ENCODE results near the gene ARMH3. TPM values are rescaled to one million over a fixed set of nuclear protein-coding genes. Genes with fewer than 3 reads are reported as not detected.

The ARMH3 gene
- total RNA-seq, 1 donor from 2014 or later = 18.1 TPM

GRCh38 chr10:101814466-101815071 is 241.4 kb downstream of the ARMH3 start:
- peak overlapping the region; percentile 67 for H3K27ac Mint-ChIP-seq (ENCODE audit: unreplicated experiment)

GRCh38 chr10:101812606-101813005 is 243.4 kb downstream of the ARMH3 start:
- DNase-seq (ENCODE audit: low spot score) = no peak
- H3K9me3 Mint-ChIP-seq (ENCODE audit: low read depth) = no peaks in the 10 kb centered on the region
- no peak for TF ChIP-seq CTCF (IDR thresholded peaks at IDR 0.05)
- no peak overlapping the region for H3K4me3 Mint-ChIP-seq (ENCODE audit: unreplicated experiment)
- H3K27me3 Mint-ChIP-seq (ENCODE audit: low read depth) = no peaks in the 10 kb centered on the region
- H3K4me1 Mint-ChIP-seq (ENCODE audit: low read depth) = peaks cover 47% of the 10 kb centered on the region
- peak overlapping the region; percentile 78 for H3K27ac Mint-ChIP-seq (ENCODE audit: unreplicated experiment)
- H3K36me3 Mint-ChIP-seq (ENCODE audit: low read depth) = peaks cover 5% of the 10 kb centered on the region

More at GRCh38 chr10:101814466-101815071, 241.4 kb downstream of the ARMH3 start:
- Mint-ChIP-seq H3K4me1 (ENCODE audit: low read depth) (peaks cover 55% of the 10 kb centered on the region), H3K36me3 (ENCODE audit: low read depth) (peaks cover 4% of the 10 kb centered on the region), H3K9me3 (ENCODE audit: low read depth) (no peaks in the 10 kb centered on the region), H3K4me3 (ENCODE audit: unreplicated experiment) (peak overlapping the region; percentile 97), H3K27me3 (ENCODE audit: low read depth) (no peaks in the 10 kb centered on the region)
- no peak for DNase-seq (ENCODE audit: low spot score)
- no peak for TF ChIP-seq CTCF (IDR thresholded peaks at IDR 0.05)

- H3K4me3 Mint-ChIP-seq (ENCODE audit: unreplicated experiment) = no peak overlapping the region
- TF ChIP-seq CTCF (IDR thresholded peaks at IDR 0.05) = no peak
- no peak for DNase-seq (ENCODE audit: low spot score)
- no peaks in the 10 kb centered on the region for H3K9me3 Mint-ChIP-seq (ENCODE audit: low read depth)
- no peak overlapping the region for H3K27ac Mint-ChIP-seq (ENCODE audit: unreplicated experiment)
- H3K36me3 Mint-ChIP-seq (ENCODE audit: low read depth) = peaks cover 24% of the 10 kb centered on the region
- H3K27me3 Mint-ChIP-seq (ENCODE audit: low read depth) = no peaks in the 10 kb centered on the region
- peaks cover 16% of the 10 kb centered on the region for H3K4me1 Mint-ChIP-seq (ENCODE audit: low read depth)
Measured at GRCh38 chr10:101807158-101807557, 248.8 kb downstream of the ARMH3 start.

GRCh38 chr10:101803511-101803910 is 252.5 kb downstream of the ARMH3 start:
- H3K27me3 Mint-ChIP-seq (ENCODE audit: low read depth) = no peaks in the 10 kb centered on the region
- DNase-seq (ENCODE audit: low spot score) = no peak
- H3K9me3 Mint-ChIP-seq (ENCODE audit: low read depth) = no peaks in the 10 kb centered on the region
- H3K27ac Mint-ChIP-seq (ENCODE audit: unreplicated experiment) = no peak overlapping the region
- no peak overlapping the region for H3K4me3 Mint-ChIP-seq (ENCODE audit: unreplicated experiment)
- peaks cover 8% of the 10 kb centered on the region for H3K4me1 Mint-ChIP-seq (ENCODE audit: low read depth)
- peaks cover 41% of the 10 kb centered on the region for H3K36me3 Mint-ChIP-seq (ENCODE audit: low read depth)
- no peak for TF ChIP-seq CTCF (IDR thresholded peaks at IDR 0.05)

- peaks cover 54% of the 10 kb centered on the region for H3K36me3 Mint-ChIP-seq (ENCODE audit: low read depth)
- no peak for TF ChIP-seq CTCF (IDR thresholded peaks at IDR 0.05)
- no peak overlapping the region for H3K4me3 Mint-ChIP-seq (ENCODE audit: unreplicated experiment)
- no peaks in the 10 kb centered on the region for H3K27me3 Mint-ChIP-seq (ENCODE audit: low read depth)
- H3K27ac Mint-ChIP-seq (ENCODE audit: unreplicated experiment) = no peak overlapping the region
- no peaks in the 10 kb centered on the region for H3K4me1 Mint-ChIP-seq (ENCODE audit: low read depth)
- DNase-seq (ENCODE audit: low spot score) = no peak
- no peaks in the 10 kb centered on the region for H3K9me3 Mint-ChIP-seq (ENCODE audit: low read depth)
Measured at GRCh38 chr10:101797403-101798059, 258.4 kb downstream of the ARMH3 start.

Other genes starting within 250 kb of the ARMH3 start
- gene OGA, start 237.7 kb downstream of the ARMH3 start, total RNA-seq = 75.5 to 79.2 TPM (median 75.5 TPM) in 3 replicates
- 1.8 to 3.1 TPM (median 1.9 TPM) in 3 replicates for gene KCNIP2, start 212.4 kb downstream of the ARMH3 start, total RNA-seq
- gene HPS6, start 9.2 kb upstream of the ARMH3 start, total RNA-seq = 19.4 to 21.8 TPM (median 20.1 TPM) in 3 replicates
- gene LDB1, start 64.2 kb upstream of the ARMH3 start, total RNA-seq = 64.6 to 73.9 TPM (median 65.7 TPM) in 3 replicates
- gene PPRC1, start 76.9 kb upstream of the ARMH3 start, total RNA-seq = 42.9 to 47.3 TPM (median 44.4 TPM) in 3 replicates
- 36.2 to 50.6 TPM (median 38.8 TPM) in 3 replicates for gene NOLC1, start 96.2 kb upstream of the ARMH3 start, total RNA-seq
- not detected in 3 replicates for gene ELOVL3, start 170.1 kb upstream of the ARMH3 start, total RNA-seq
- not detected in 3 replicates for gene PITX3, start 185.3 kb upstream of the ARMH3 start, total RNA-seq
- gene GBF1, start 189.4 kb upstream of the ARMH3 start, total RNA-seq = 59.3 to 88.4 TPM (median 59.7 TPM) in 3 replicates